K562 (cell line): Measurements from ENCODE around the gene GMNC. TPM values are rescaled to one million over a fixed set of nuclear protein-coding genes. Genes with fewer than 3 reads are reported as not detected.

Experiments used
- ATAC-seq: fragments of 200-7000 bp; cut with Tn5 transposase; 3 replicates; pipeline ENCODE4 v1.9.1; 2020; ENCODE audit warnings: moderate library complexity
- BruUV-seq: library from RNA; stranded (reverse); fragments of 400-500 nt; replicated peaks from 2 replicates; lab custom pipeline; 2021; lab: Mats Ljungman, UMichigan
- CTCF ChIA-PET: fragments of 300-600 bp; formaldehyde crosslinking; extraction: SDS; loops from one replicate; lab custom pipeline; 2021; ENCODE audit warnings: low intra/inter-chr PET ratio; lab: Yijun Ruan, JAX
- POLR2A ChIA-PET: fragments of 300-600, 350-650 bp; sonication (Branson Sonifier 250); formaldehyde crosslinking; extraction: SDS; loops from one replicate; lab custom pipeline; 2021; ENCODE audit warnings: antibody characterized with exemption, inconsistent platforms; lab: Yijun Ruan, JAX
- DNase-seq, 4 experiments: peaks; one replicate each; pipeline versions ENCODE4 v3.0.0 to v3.0.0-alpha.2; 2011 to 2018; ENCODE audit warnings: low spot score in 3 of 4, mixed read lengths in 3 of 4; ENCODE audit errors: extremely low read depth in 1 of 4
- FAIRE-seq: peaks from 2 replicates; lab custom pipeline; 2011; peaks lifted over from hg19 to GRCh38; lab: Jason Lieb, UNC
- H2AFZ ChIP-seq: 2 replicates; pipeline ENCODE4 v1.6.0; 2011; ENCODE audit warnings: low read depth, low read length, control low read depth, inconsistent platforms
- H3K27ac ChIP-seq: fragments of 200-600 bp; 3 replicates; pipeline ENCODE4 v1.8.0; 2011; ENCODE audit warnings: low read depth, mild to moderate bottlenecking, control low read depth, inconsistent platforms, low read length, moderate library complexity, mixed read lengths; ENCODE audit errors: extremely low read depth
- H3K27me3 ChIP-seq, 2 experiments: fragments of 300-600 bp in 1 of 2; 2 replicates in 1 of 2; 3 replicates in 1 of 2; pipeline versions ENCODE4 v1.6.0 to v1.8.0; 2011; ENCODE audit warnings: inconsistent platforms in 2 of 2, low read length in 2 of 2, mild to moderate bottlenecking in 1 of 2, mixed read lengths in 1 of 2, moderate library complexity in 1 of 2; ENCODE audit not compliant: control insufficient read depth in 2 of 2, insufficient read depth in 2 of 2
- H3K36me3 ChIP-seq: fragments of 300-600 bp; 3 replicates; pipeline ENCODE4 v1.8.0; 2011; ENCODE audit warnings: mild to moderate bottlenecking, low read length, inconsistent platforms; ENCODE audit not compliant: control insufficient read depth, insufficient read depth
- H3K4me1 ChIP-seq, 2 experiments: fragments of 200-600 bp in 1 of 2; replicated peaks in 1 of 2; 2 replicates in 1 of 2; 3 replicates in 1 of 2; pipeline versions ENCODE4 v1.5.1 to v1.8.0; 2011; ENCODE audit warnings: inconsistent platforms in 2 of 2, low read length in 2 of 2, mild to moderate bottlenecking in 1 of 2, mixed read lengths in 1 of 2, moderate library complexity in 1 of 2; ENCODE audit not compliant: control insufficient read depth in 2 of 2, insufficient read depth in 2 of 2
- H3K4me2 ChIP-seq: 2 replicates; pipeline ENCODE4 v1.6.1; 2011; ENCODE audit warnings: low read length, control low read depth, inconsistent platforms, mixed read lengths; ENCODE audit not compliant: insufficient read depth
- H3K4me3 ChIP-seq: fragments of 200-600 bp; sonication (generic), shearing (Covaris generic); 2 replicates; pipeline ENCODE4 v1.5.1; 2016; ENCODE audit warnings: control low read depth, inconsistent platforms
- H3K79me2 ChIP-seq: fragments of 200-600 bp; 3 replicates; pipeline ENCODE4 v1.8.0; 2011; ENCODE audit warnings: low read length, inconsistent platforms; ENCODE audit not compliant: control insufficient read depth, insufficient read depth
- H3K9ac ChIP-seq, 2 experiments: 2 replicates each; pipeline versions ENCODE4 v1.6.0 to v1.6.1; 2011; ENCODE audit warnings: low read depth in 2 of 2, low read length in 2 of 2, control low read depth in 1 of 2, inconsistent platforms in 1 of 2, mild to moderate bottlenecking in 1 of 2, mixed read lengths in 1 of 2; ENCODE audit not compliant: insufficient read depth in 1 of 2
- H3K9me1 ChIP-seq: one replicate; pipeline ENCODE4 v1.6.0; 2011; ENCODE audit warnings: inconsistent platforms, mild to moderate bottlenecking, low read length, moderate library complexity; ENCODE audit not compliant: control insufficient read depth, insufficient read depth
- H3K9me3 ChIP-seq: replicated peaks from 2 replicates; pipeline ENCODE4 v1.5.1; 2011; ENCODE audit warnings: low read depth, low read length, inconsistent platforms; ENCODE audit not compliant: control insufficient read depth, insufficient read depth
- H4K20me1 ChIP-seq: replicated peaks from 2 replicates; pipeline ENCODE4 v1.6.1; 2011; ENCODE audit warnings: low read length, inconsistent platforms, mixed read lengths; ENCODE audit not compliant: control insufficient read depth, insufficient read depth
- BCOR ChIP-seq: fragments of 450-650 bp; IDR thresholded peaks from 2 replicates; pipeline ENCODE4 v1.6.1; 2016
- ELF4 ChIP-seq: fragments of 450-650 bp; formaldehyde crosslinking; IDR thresholded peaks from 2 replicates; pipeline ENCODE4 v1.4.0; 2022; ENCODE audit warnings: missing genetic modification characterization
- GATA2 ChIP-seq: sonication (generic); formaldehyde crosslinking; IDR thresholded peaks from 2 replicates; pipeline ENCODE4 v1.4.0; 2020; ENCODE audit warnings: mild to moderate bottlenecking, missing genetic modification reagents
- KDM5B ChIP-seq: fragments of 200-600 bp; sonication (generic); IDR thresholded peaks from 2 replicates; pipeline ENCODE4 v1.6.1; 2012; ENCODE audit warnings: low read depth, mild to moderate bottlenecking, moderate library complexity, low read length, control low read depth, inconsistent platforms; ENCODE audit not compliant: insufficient replicate concordance
- MECOM ChIP-seq: fragments of 250-450 bp; sonication (Bioruptor Pico); IDR thresholded peaks from 2 replicates; pipeline ENCODE4 v1.8.0; 2022; ENCODE audit warnings: inconsistent platforms
- NFIX ChIP-seq: fragments of 250-450 bp; sonication (Bioruptor Pico); IDR thresholded peaks from 2 replicates; pipeline ENCODE4 v1.4.0; 2020; ENCODE audit warnings: low read depth, mild to moderate bottlenecking, moderate library complexity
- NFXL1 ChIP-seq: fragments of 450-650 bp; formaldehyde crosslinking; IDR thresholded peaks from 2 replicates; pipeline ENCODE4 v1.4.0; 2021; ENCODE audit warnings: mild to moderate bottlenecking
- POLR2AphosphoS5 ChIP-seq: IDR thresholded peaks from 2 replicates; pipeline ENCODE4 v1.6.1; 2011; ENCODE audit warnings: mild to moderate bottlenecking, low read depth, low read length, moderate library complexity; ENCODE audit not compliant: control insufficient read depth, insufficient read depth
- POLR2H ChIP-seq: IDR thresholded peaks from 2 replicates; pipeline ENCODE4 v1.6.1; 2016; ENCODE audit warnings: missing genetic modification characterization, low read depth, mild to moderate bottlenecking, control low read depth, missing compliant biosample characterization, moderate library complexity
- PTBP1 ChIP-seq: fragments of 200-400 bp; formaldehyde crosslinking; IDR thresholded peaks from 2 replicates; pipeline ENCODE4 v1.6.1; 2017; ENCODE audit warnings: low read depth, low read length
- PTRF ChIP-seq: fragments of 450-650 bp; IDR thresholded peaks from 2 replicates; pipeline ENCODE4 v1.6.1; 2016; ENCODE audit warnings: mild to moderate bottlenecking, missing genetic modification characterization, missing compliant biosample characterization
- SRSF3 ChIP-seq: fragments of 200-400 bp; formaldehyde crosslinking; IDR thresholded peaks from 2 replicates; pipeline ENCODE4 v1.6.1; 2016; ENCODE audit warnings: mild to moderate bottlenecking, low read length, moderate library complexity; ENCODE audit not compliant: insufficient read depth
- TBP ChIP-seq: optimal IDR thresholded peaks from 2 replicates; pipeline ENCODE3; 2011; ENCODE audit warnings: low read depth, low read length, improper control_type of control experiment
- TFAM ChIP-seq: fragments of 250-450 bp; sonication (Bioruptor Pico); conservative IDR thresholded peaks from 2 replicates; pipeline ENCODE4 v1.5.0; 2021; ENCODE audit warnings: mild to moderate bottlenecking, moderate library complexity
- ZC3H4 ChIP-seq: sonication (generic); formaldehyde crosslinking; IDR thresholded peaks from 2 replicates; pipeline ENCODE4 v1.9.0; 2021; ENCODE audit warnings: missing genetic modification reagents, borderline replicate concordance
- ZNF224 ChIP-seq: sonication (generic); formaldehyde crosslinking; IDR thresholded peaks from 2 replicates; pipeline ENCODE4 v1.8.0; 2022; ENCODE audit warnings: mild to moderate bottlenecking, missing genetic modification reagents
- ZNF740 ChIP-seq, 3 experiments: fragments of 200-800 bp in 1 of 3; sonication (Bioruptor generic) in 1 of 3; sonication (generic) in 1 of 3; formaldehyde crosslinking in 1 of 3; IDR thresholded peaks; 2 replicates each; pipeline versions ENCODE4 v1.6.1 to v1.8.0; 2016 to 2022; ENCODE audit warnings: mild to moderate bottlenecking in 2 of 3, missing compliant biosample characterization in 2 of 3, missing genetic modification characterization in 2 of 3, missing genetic modification reagents in 1 of 3
- ZNF75A ChIP-seq: fragments of 450-650 bp; formaldehyde crosslinking; IDR thresholded peaks from 2 replicates; pipeline ENCODE4 v1.4.0; 2020; ENCODE audit warnings: mild to moderate bottlenecking
- WGBS: fragments of 100-300 bp; shearing (Covaris generic); methylation state at CpG from one replicate; pipeline ENCODE4 v1.1.6; 2016; ENCODE audit warnings: low coverage, mixed read lengths; ENCODE audit not compliant: insufficient coverage; ENCODE audit errors: missing lambda C conversion rate; 5-methylcytosine and 5-hydroxymethylcytosine counted together
- in situ Hi-C: fragments of 300-500 bp; cut with MboI; formaldehyde crosslinking; loops from 4 replicates; pipeline ENCODE4 v1.15.0; 2018; ENCODE audit warnings: inconsistent platforms, mixed read lengths
- intact Hi-C: fragments of 100-400 bp; cut with micrococcal nuclease; formaldehyde crosslinking; loops from 2 replicates; pipeline ENCODE4 v1.14.2; 2022
- polyA plus RNA-seq, 8 experiments: library from polyadenylated mRNA; depleted of rRNA in 4 of 8; stranded (reverse) in 5 of 8; unstranded in 3 of 8; fragments of >200 nt; fragmentation: Nextera tagmentation in 2 of 8; fragmentation: Illumina TruSeq in 1 of 8; extraction: Ambion mirVana in 2 of 8; extraction: Trizol in 1 of 8; gene quantifications; 2 replicates each; pipeline versions ENCODE4 v1.2.1 to v1.2.3, GENCODE V29; 2011 to 2014; ENCODE audit warnings: inconsistent platforms in 1 of 8, missing spikeins in 1 of 8
- total RNA-seq, 7 experiments: library from RNA; depleted of rRNA in 6 of 7; stranded (reverse); fragments of >200 nt in 6 of 7; fragmentation: Illumina TruSeq in 2 of 7; extraction: Trizol in 2 of 7; gene quantifications; 2 replicates each; pipeline versions ENCODE4 v1.2.1 to v1.2.3, GENCODE V29; 2011 to 2021; ENCODE audit warnings: low replicate concordance in 1 of 7

Gene GMNC
- total and polyA plus RNA-seq, 9 of the 15 experiments (the other 6 are each of a cell fraction or from before 2014, with no cell fraction given), result not detected

GRCh38 chr3:190903156-190903555 lies 40.7 kb upstream of the GMNC start:
- H4K20me1 ChIP-seq, result no peaks in the 10 kb centered on the region
- CTCF ChIA-PET, result no interaction called here
- intact Hi-C loops (no loop called here), in situ Hi-C loops (no loop called here)
- 0% methylated on average over 1 of the region's 1 CpG for WGBS
- no peaks in the 10 kb centered on the region for H3K79me2 ChIP-seq
- no peaks in the 10 kb centered on the region for H3K4me1 ChIP-seq
- no peaks in the 10 kb centered on the region for H3K27me3 ChIP-seq
- BruUV-seq, result no TSS peak
- DNase-seq, result no peak
- no peak overlapping the region for H2AFZ ChIP-seq
- H3K9me1 ChIP-seq, result no peaks in the 10 kb centered on the region
- POLR2A ChIA-PET, result no interaction called here
- H3K9ac ChIP-seq, result no peak overlapping the region
- FAIRE-seq, result no peak
- no peak for ATAC-seq
- no peak for TF ChIP-seq TFAM (CRISPR knock-in tag)
- no peak for TF ChIP-seq NFXL1 (CRISPR knock-in tag)
- no peak for TF ChIP-seq TBP
- no peak for TF ChIP-seq POLR2H (tag)
- TF ChIP-seq KDM5B, result no peak
- TF ChIP-seq ZNF75A (CRISPR knock-in tag), result no peak
- TF ChIP-seq SRSF3, result no peak
- TF ChIP-seq POLR2AphosphoS5, result no peak
- no peak for TF ChIP-seq ZNF740 (CRISPR knock-in tag; IDR thresholded peaks at IDR 0.05)
- TF ChIP-seq ZNF740 (tag; IDR thresholded peaks at IDR 0.05), result no peak
- TF ChIP-seq PTBP1, result no peak
- no peak for TF ChIP-seq ZC3H4 (CRISPR knock-in tag)
- TF ChIP-seq BCOR, result no peak
- TF ChIP-seq NFIX (CRISPR knock-in tag), result no peak
- TF ChIP-seq PTRF (tag), result no peak
- no peak for TF ChIP-seq ELF4 (CRISPR knock-in tag)
- TF ChIP-seq GATA2 (CRISPR knock-in tag), result no peak
- TF ChIP-seq ZNF224 (CRISPR knock-in tag), result no peak
- no peak for TF ChIP-seq MECOM (CRISPR knock-in tag)
- H3K36me3 ChIP-seq, result no peaks in the 10 kb centered on the region
- H3K4me2 ChIP-seq, result no peak overlapping the region
- H3K4me3 ChIP-seq, result no peak overlapping the region
- no peaks in the 10 kb centered on the region for H3K9me3 ChIP-seq
- H3K27ac ChIP-seq, result no peak overlapping the region
